Stomach smooth muscle (tissue), 2 donors: ENCODE results near the gene MBD1.
"Not testable (repeated sequence)": the region's sequence is repeated elsewhere in the genome, so short reads cannot be mapped to it uniquely, and the experiment has no call there.

ENCODE experiments used
- H3K27ac ChIP-seq: one replicate; pipeline ENCODE4 v1.7.0; 2013; ENCODE audit warnings: mild to moderate bottlenecking, low read length, inconsistent platforms
- H3K27me3 ChIP-seq, 2 donors: one replicate each; pipeline ENCODE4 v1.7.0; 2013; ENCODE audit warnings: low read length in 2 of 2; ENCODE audit not compliant: insufficient read depth in 2 of 2, control insufficient read depth in 1 of 2
- H3K36me3 ChIP-seq, 2 donors: one replicate each; pipeline ENCODE4 v1.7.0; 2013; ENCODE audit warnings: low read length in 2 of 2; ENCODE audit not compliant: control insufficient read depth in 2 of 2, insufficient read depth in 2 of 2
- H3K4me1 ChIP-seq: one replicate; pipeline ENCODE4 v1.7.0; 2013; ENCODE audit warnings: low read length; ENCODE audit not compliant: control insufficient read depth, insufficient read depth
- H3K4me3 ChIP-seq, 2 donors: one replicate each; pipeline ENCODE4 v1.7.0; 2013; ENCODE audit warnings: low read length in 2 of 2
- H3K9ac ChIP-seq, 2 donors: one replicate each; pipeline ENCODE4 v1.7.0; 2013; ENCODE audit warnings: low read length in 2 of 2, mild to moderate bottlenecking in 1 of 2
- H3K9me3 ChIP-seq, 2 donors: one replicate each; pipeline ENCODE4 v1.7.0; 2013; ENCODE audit warnings: low read length in 2 of 2; ENCODE audit not compliant: control insufficient read depth in 2 of 2
- donor health status: healthy.
- donor health status: Pancreatic carcinoma.

Gene MBD1

DNA sequence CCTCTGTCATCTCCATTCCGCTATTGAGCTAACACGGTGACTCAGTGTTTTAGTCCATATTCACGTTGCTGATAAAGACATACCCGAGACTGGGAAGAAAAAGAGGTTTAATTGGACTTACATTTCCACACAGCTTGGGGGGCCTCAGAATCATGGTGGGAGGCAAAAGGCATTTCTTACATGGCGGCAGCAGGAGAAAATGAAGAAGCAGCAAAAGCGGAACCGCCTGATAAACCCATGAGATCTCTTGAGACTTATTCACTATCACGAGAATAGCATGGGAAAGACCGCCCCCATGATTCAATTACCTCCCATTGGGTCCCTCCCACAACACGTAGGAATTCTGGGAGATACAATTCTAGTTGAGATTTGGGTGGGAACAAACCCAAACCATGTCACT lies 28.8 kb upstream of the MBD1 start:
- Histone ChIP-seq H3K9ac (no peak overlapping the region), H3K27me3 (no peaks in the 10 kb centered on the region), H3K36me3 (no peaks in the 10 kb centered on the region), H3K9me3 (peaks cover 0 to 1% of the 10 kb centered on the region in 2 donors), H3K4me1 (peaks cover 11% of the 10 kb centered on the region), H3K4me3 (no peak overlapping the region), H3K27ac (no peak overlapping the region)

DNA sequence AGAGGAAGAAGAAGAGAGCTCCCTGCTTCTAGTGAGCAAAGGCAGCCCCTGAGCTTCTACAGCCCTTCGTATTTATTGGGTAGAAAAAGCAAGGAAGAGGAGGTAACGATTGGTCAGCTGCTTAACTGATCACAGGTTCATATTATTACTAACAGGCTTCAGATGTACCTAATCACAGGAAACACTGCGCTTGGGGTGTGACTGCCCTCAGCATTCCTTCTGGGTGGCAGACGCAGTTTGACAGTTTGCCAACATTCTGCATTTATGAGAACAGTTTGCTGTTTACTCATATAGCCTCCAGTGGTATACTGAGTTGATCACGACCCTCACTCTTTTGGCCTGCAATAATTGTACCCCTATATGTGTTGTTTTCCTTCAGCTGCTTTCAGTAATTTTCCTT lies 27.5 kb upstream of the MBD1 start:
- H3K27me3 ChIP-seq, H3K9ac ChIP-seq, H3K36me3 ChIP-seq, H3K4me3 ChIP-seq, H3K9me3 ChIP-seq, H3K27ac ChIP-seq: not testable (repeated sequence)
- H3K4me1 ChIP-seq: peaks cover 11% of the 10 kb centered on the region

DNA sequence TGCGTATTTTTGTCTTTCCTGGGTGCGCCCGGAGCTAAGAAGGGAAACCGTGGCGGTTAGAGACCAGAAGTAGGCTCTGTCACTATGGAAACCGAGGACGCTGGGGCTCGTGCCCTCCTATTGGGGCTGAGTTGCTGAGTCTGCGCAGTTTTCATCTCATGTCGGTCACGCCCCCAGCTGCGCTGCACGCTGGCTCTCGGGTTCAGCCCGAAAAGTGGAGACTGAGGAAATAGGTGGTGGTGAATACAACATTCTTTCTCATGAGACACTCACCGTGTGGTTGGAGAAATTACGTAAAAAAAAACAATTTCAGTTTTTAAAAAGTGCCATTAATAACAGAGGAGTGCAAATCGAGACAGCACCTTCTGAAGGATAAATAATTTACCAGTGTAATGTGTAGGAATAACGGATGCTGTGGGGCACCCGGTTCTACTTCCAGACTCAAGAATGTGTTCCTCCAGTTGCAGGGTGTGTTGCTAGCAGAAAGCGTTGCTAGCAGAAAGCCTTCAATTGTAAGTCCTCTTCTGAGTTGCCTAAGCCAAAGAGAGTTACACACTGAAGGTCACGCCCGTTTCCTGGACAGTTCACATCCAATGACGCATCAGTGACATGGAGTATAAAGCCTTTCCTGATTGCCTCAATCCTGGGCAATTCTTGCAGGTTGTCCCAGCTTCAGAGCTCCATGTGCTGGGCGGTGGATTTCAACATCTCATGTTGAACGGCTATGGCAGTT lies 26.6 kb upstream of the MBD1 start:
- Histone ChIP-seq H3K9ac (peak overlapping the region; percentile 49 to 58), H3K9me3 (peaks cover 0 to 3% of the 10 kb centered on the region in 2 donors), H3K27ac (no peak overlapping the region), H3K36me3 (no peaks in the 10 kb centered on the region), H3K4me1 (peaks cover 7% of the 10 kb centered on the region), H3K4me3 (peak overlapping the region; percentile 77 to 78), H3K27me3 (peaks cover 0 to under 1% of the 10 kb centered on the region in 2 donors)

DNA sequence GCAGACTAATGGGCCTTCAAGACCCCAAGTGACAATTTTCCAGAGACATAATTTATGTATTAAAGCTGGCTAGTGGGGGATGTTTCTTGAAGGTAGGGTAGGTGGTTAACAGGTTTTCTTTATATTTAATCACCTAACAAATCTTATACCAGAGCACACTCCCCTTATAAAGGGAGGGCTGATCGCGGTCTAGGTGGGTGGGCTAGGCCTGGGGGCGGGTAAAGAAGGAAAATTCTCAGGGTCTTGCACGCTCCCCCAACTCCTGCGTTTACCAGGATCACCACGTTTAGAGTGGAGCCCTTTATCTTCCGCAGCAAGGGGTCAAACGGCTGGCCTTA lies 26.0 kb upstream of the MBD1 start:
- Histone ChIP-seq H3K4me3 (peak overlapping the region; percentile 77 to 78), H3K27ac (no peak overlapping the region), H3K4me1 (peaks cover 7% of the 10 kb centered on the region), H3K36me3 (no peaks in the 10 kb centered on the region), H3K9ac (peak overlapping the region; percentile 49 to 58), H3K9me3 (peaks cover 0 to 3% of the 10 kb centered on the region in 2 donors), H3K27me3 (peaks cover 4 to 6% of the 10 kb centered on the region in 2 donors)

DNA sequence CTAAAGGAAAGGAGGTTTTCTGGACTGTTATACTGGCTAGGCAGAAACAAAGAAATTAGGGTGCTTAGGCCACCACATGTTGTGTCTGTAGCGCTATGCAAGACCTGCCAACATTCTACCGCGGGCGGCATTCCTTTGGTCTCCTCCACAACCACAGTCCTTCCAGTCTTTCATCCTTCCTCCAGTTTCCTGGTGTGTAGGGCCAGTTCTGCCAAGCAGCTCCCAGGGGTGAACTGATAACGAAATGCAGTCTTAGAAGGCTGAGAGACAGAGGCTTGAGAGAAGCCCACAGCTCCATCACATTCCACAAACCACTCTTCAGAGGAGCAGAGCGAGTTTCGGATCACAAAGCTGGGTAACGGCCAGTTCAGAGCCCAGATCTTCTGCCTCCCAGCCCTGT lies 25.6 kb upstream of the MBD1 start:
- H3K36me3 ChIP-seq: no peaks in the 10 kb centered on the region
- peaks cover 7% of the 10 kb centered on the region for H3K4me1 ChIP-seq
- H3K4me3 ChIP-seq: peak overlapping the region; percentile 77 to 78
- peaks cover 4 to 6% of the 10 kb centered on the region in 2 donors for H3K27me3 ChIP-seq
- H3K9me3 ChIP-seq: peaks cover 0 to 3% of the 10 kb centered on the region in 2 donors
- peak overlapping the region in 1 of 2 donors; percentile 58 for H3K9ac ChIP-seq
- no peak overlapping the region for H3K27ac ChIP-seq

DNA sequence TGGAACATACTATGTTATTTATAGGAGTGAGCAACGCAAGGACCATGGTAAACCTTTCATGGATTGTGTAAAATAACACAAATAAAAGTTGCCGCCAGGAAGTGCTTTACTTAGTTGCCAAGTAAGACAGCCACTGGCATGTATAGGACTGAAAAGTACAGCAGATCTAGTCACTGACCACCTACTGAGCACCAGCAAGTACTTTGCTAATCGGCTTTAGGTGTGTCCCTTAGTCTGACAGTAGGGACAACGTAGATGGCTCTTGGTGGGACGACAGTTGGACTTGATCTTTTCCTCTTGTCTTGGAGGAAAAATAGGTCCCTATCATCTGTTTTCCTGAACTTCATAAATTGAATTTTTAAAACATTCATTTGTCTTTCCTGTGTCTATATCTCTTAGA lies 19.8 kb upstream of the MBD1 start:
- H3K27me3 ChIP-seq: peaks cover 12 to 14% of the 10 kb centered on the region in 2 donors
- H3K9ac ChIP-seq: no peak overlapping the region
- H3K9me3 ChIP-seq: peaks cover 0 to 3% of the 10 kb centered on the region in 2 donors
- no peak overlapping the region for H3K27ac ChIP-seq
- no peaks in the 10 kb centered on the region for H3K36me3 ChIP-seq
- H3K4me1 ChIP-seq: peaks cover 9% of the 10 kb centered on the region
- H3K4me3 ChIP-seq: no peak overlapping the region

DNA sequence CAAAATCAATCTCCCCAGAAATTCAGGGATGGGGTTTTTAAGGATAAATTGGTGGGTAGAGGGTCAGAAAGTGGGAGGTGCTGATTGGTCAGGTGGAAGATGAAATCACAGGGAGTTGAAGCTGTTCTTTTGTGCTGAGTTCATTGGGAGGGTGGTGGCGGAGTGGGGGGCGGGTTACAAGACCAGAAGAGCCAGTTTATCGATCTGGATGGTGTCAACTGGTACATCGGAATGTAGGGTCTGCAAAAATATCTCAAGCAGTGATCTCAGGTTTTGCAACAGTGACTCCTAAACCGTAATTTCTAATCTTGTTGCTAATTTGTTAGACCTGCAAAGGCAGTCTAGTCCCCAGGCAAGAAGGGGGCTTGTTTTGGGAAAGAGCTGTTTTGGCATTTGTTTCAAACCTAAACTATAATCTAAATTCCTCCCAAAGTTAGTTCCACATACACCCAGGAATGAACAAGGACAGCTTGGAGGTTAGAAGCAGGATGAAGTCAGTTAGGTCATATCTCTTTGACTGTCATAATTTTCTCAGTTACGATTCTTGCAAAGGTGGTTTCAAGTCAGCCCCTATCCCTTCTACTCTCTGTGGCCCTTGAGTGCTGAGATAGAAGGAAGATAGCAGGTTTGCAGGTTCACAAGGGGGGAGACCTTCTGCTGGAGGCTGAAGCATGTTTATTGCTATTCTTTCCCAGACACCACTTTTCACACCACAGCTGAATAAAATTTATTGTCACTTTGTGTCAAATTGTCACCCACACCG lies 18.5 kb upstream of the MBD1 start:
- Histone ChIP-seq H3K9me3 (no peaks in the 10 kb centered on the region), H3K27me3 (peaks cover 12 to 14% of the 10 kb centered on the region in 2 donors), H3K4me1 (peaks cover 9% of the 10 kb centered on the region), H3K27ac (no peak overlapping the region), H3K9ac (no peak overlapping the region), H3K36me3 (no peaks in the 10 kb centered on the region), H3K4me3 (no peak overlapping the region)

DNA sequence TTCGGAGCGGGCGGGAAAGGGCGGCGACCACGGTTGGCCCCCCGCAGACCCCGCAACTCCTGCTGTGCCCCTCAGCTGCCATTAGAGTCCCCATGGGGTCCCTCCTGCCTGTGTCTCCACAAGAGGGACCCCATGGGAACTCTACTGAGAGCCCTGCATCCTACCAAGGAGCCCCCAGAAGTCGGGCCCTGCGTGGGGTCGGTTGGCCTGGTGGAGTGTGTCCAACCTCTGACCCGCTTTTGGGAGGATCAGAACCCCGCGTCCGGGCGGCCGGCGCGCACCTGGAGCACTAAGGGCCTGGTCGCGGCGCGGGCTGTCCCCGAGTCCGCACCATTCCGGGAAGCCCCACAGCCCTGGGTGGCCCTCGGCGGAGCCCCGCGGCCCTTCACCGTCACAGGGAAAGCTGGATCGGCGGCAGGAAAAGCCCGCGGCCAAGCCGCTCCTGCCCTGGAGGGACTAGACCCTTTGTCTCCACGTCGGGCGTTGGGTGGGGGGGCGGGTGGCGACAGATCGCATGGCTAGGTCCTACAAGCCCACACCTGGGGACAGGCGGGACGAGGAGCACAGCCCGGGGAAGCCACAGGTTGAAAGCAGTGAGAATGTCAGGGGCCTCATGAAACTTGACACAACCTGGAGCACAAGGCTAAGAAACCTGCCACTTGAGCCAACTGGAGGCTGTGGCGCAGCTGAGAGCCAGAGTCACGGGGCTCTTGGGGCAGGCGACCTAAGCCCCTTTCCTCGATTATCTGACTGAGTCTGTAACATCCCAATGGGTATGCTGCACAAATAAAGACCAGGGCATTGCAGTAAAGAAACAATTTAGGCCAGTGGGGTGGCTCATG lies 17.3 kb upstream of the MBD1 start:
- H3K27ac ChIP-seq: no peak overlapping the region
- no peaks in the 10 kb centered on the region for H3K9me3 ChIP-seq
- peak overlapping the region in 1 of 2 donors; percentile 76 for H3K4me3 ChIP-seq
- peaks cover 9% of the 10 kb centered on the region for H3K4me1 ChIP-seq
- no peak overlapping the region for H3K9ac ChIP-seq
- peaks cover 12 to 14% of the 10 kb centered on the region in 2 donors for H3K27me3 ChIP-seq
- no peaks in the 10 kb centered on the region for H3K36me3 ChIP-seq

DNA sequence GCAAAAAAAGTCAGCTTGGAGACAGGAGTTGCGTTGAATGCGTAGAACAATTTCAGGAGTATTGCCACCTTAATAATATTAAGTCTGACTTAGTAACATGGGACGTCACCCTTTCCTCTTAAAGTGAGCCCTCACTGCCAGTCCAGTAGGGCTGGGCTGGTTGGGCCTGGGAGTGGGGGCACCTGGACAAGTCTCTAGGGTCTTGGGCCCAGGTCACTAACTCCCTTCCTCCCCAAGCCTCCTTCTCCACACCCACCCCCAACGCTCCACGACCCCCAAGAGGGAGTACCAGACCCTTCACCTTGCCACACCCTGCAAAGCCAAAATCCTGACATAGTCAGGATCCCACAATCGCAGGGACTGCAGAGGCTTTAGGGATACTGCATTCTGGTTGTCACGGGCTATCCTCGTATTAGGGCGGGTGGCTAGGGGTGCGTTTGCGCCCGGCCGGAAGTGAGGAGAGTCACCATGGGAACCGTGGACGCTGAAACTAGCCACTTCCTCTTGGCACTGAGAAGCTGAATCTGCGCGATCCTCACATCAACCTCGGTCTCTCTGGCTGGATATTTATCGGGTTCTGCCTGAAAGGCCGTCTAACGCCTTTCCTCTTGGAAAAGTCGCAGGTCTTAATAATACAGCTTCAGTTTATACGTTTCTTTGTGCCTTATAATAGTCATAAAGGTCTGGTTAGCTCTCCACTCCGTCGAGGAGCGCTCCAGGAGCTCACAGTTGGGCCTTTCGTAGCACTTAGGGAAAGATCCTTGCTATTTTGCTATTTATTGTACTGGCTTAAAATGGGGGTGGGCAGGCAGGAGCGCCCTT lies 16.5 kb upstream of the MBD1 start:
- Histone ChIP-seq H3K9me3 (no peaks in the 10 kb centered on the region), H3K4me3 (peak overlapping the region; percentile 65 to 76), H3K27ac (no peak overlapping the region), H3K9ac (peak overlapping the region; percentile 21 to 60), H3K27me3 (peaks cover 12 to 13% of the 10 kb centered on the region in 2 donors), H3K36me3 (no peaks in the 10 kb centered on the region), H3K4me1 (peaks cover 9% of the 10 kb centered on the region)

DNA sequence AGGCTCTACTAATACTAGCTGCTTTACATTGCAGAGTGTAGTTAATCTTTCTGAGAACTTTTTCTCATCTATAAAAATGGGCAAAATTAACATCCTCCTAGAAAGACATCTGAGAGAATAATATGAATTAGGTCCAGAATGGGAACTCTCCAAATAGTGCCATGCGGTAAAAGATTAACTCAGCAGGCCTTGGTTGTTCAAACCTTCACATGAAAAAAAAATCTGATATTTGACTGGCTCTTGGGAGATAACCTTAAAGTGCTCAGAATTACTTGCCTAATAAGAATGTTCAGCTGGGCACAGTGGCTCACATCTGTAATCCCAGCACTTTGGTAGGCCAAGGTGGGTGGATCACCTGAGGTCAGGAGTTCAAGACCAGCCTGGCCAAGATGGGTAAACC lies 11.7 kb upstream of the MBD1 start:
- H3K9ac ChIP-seq: no peak overlapping the region
- H3K4me1 ChIP-seq: peaks cover 5% of the 10 kb centered on the region
- H3K27me3 ChIP-seq: peaks cover 0 to 3% of the 10 kb centered on the region in 2 donors
- H3K9me3 ChIP-seq: no peaks in the 10 kb centered on the region
- no peak overlapping the region for H3K27ac ChIP-seq
- no peaks in the 10 kb centered on the region for H3K36me3 ChIP-seq
- no peak overlapping the region for H3K4me3 ChIP-seq
